MCF 10A (cell line): ENCODE data around the gene GRHPR. TPM values are rescaled to one million over a fixed set of nuclear protein-coding genes. Genes with fewer than 3 reads are reported as not detected.

ENCODE experiments used
- BruUV-seq: library from RNA; stranded (reverse); fragments of 400-500 nt; replicated peaks from 2 replicates; lab custom pipeline; 2021; lab: Mats Ljungman, UMichigan
- CTCF ChIA-PET: fragments of 300-600 bp; sonication (Branson Sonifier 250); formaldehyde crosslinking; extraction: SDS; loops from one replicate; lab custom pipeline; 2021; ENCODE audit warnings: antibody characterized with exemption, inconsistent platforms; lab: Yijun Ruan, JAX
- POLR2A ChIA-PET: fragments of 300-600, 350-650 bp; sonication (Branson Sonifier 250); formaldehyde crosslinking; extraction: SDS; loops from one replicate; lab custom pipeline; 2020; ENCODE audit warnings: antibody characterized with exemption, inconsistent platforms; lab: Yijun Ruan, JAX
- DNase-seq: peaks from one replicate; pipeline ENCODE4 v3.0.0-alpha.2; 2018; ENCODE audit not compliant: unreplicated experiment
- H3K27ac Mint-ChIP-seq: one replicate; pipeline ENCODE4 v1.8.0; 2022; ENCODE audit warnings: mild to moderate bottlenecking, low read depth, mixed read lengths; ENCODE audit not compliant: unreplicated experiment
- H3K27me3 Mint-ChIP-seq: one replicate; pipeline ENCODE4 v1.8.0; 2022; ENCODE audit warnings: mixed read lengths; ENCODE audit not compliant: insufficient read depth, unreplicated experiment
- H3K36me3 Mint-ChIP-seq: one replicate; pipeline ENCODE4 v1.8.0; 2022; ENCODE audit warnings: mild to moderate bottlenecking, moderate library complexity, mixed read lengths; ENCODE audit not compliant: insufficient read depth, unreplicated experiment
- H3K4me1 Mint-ChIP-seq: one replicate; pipeline ENCODE4 v1.8.0; 2022; ENCODE audit warnings: mixed read lengths; ENCODE audit not compliant: insufficient read depth, unreplicated experiment
- H3K4me3 Mint-ChIP-seq: one replicate; pipeline ENCODE4 v1.8.0; 2022; ENCODE audit warnings: mild to moderate bottlenecking, moderate library complexity, mixed read lengths; ENCODE audit not compliant: unreplicated experiment
- H3K9me3 Mint-ChIP-seq: one replicate; pipeline ENCODE4 v1.8.0; 2022; ENCODE audit warnings: mixed read lengths; ENCODE audit not compliant: unreplicated experiment
- CTCF ChIP-seq: fragments of 200-600 bp; IDR thresholded peaks from one replicate; pipeline ENCODE4 v1.8.0; 2022; ENCODE audit warnings: antibody characterized with exemption, mild to moderate bottlenecking; ENCODE audit not compliant: unreplicated experiment
- intact Hi-C: fragments of 100-400 bp; cut with micrococcal nuclease; formaldehyde crosslinking; loops from 2 replicates; pipeline ENCODE4 v1.14.1; 2022
- total RNA-seq: library from RNA; stranded (reverse); gene quantifications from 2 replicates; pipeline ENCODE4 v1.2.3, GENCODE V29; 2022

The GRHPR gene
- total RNA-seq, 1 experiment from 2014 or later, result 121 TPM

- Mint-ChIP-seq H3K36me3 (no peaks in the 10 kb centered on the region), H3K4me3 (peak overlapping the region; percentile 67), H3K4me1 (peaks cover 37% of the 10 kb centered on the region), H3K27me3 (no peaks in the 10 kb centered on the region), H3K27ac (peak overlapping the region; percentile 94), H3K9me3 (no peaks in the 10 kb centered on the region)
- ChIA-PET POLR2A (interaction anchor here (0.6 to 5.3 kb wide), 11 partner anchors 10 to 1012 kb away, joined by 3 to 37 read pairs (median 4); partner anchors contain the start of genes GRHPR, RNF38, ZBTB5 and ZCCHC7), CTCF (interaction anchor here (0.8 to 3.9 kb wide), 7 partner anchors 18 to 538 kb away, joined by 3 to 24 read pairs (median 3); no protein-coding TSS in a partner anchor)
- no peak for TF ChIP-seq CTCF
- intact Hi-C loops, result loop anchor here (5.0 to 10.0 kb wide), 2 partner anchors 418 to 540 kb away; no protein-coding TSS in a partner anchor
- DNase-seq, result peak; percentile 92
- no TSS peak for BruUV-seq
These were observed 9.9 kb upstream of the GRHPR start for GRCh38 chr9:37412431-37413151.

GRCh38 chr9:37413311-37413710 is 9.2 kb upstream of the GRHPR start:
- POLR2A ChIA-PET, result interaction anchor here (0.6 to 5.3 kb wide), 9 partner anchors 10 to 1013 kb away, joined by 3 to 37 read pairs (median 6); partner anchors contain the start of genes GRHPR, RNF38, ZBTB5 and ZCCHC7
- no peaks in the 10 kb centered on the region for H3K9me3 Mint-ChIP-seq
- peak overlapping the region; percentile 94 for H3K27ac Mint-ChIP-seq
- CTCF ChIA-PET, result interaction anchor here (0.7 to 3.9 kb wide), 6 partner anchors 18 to 539 kb away, joined by 3 to 24 read pairs (median 4); no protein-coding TSS in a partner anchor
- H3K4me3 Mint-ChIP-seq, result peak overlapping the region; percentile 67
- no peaks in the 10 kb centered on the region for H3K36me3 Mint-ChIP-seq
- no peak for TF ChIP-seq CTCF
- peaks cover 42% of the 10 kb centered on the region for H3K4me1 Mint-ChIP-seq
- no peaks in the 10 kb centered on the region for H3K27me3 Mint-ChIP-seq
- intact Hi-C loops, result loop anchor here (5.0 to 10.0 kb wide), 2 partner anchors 419 to 541 kb away; no protein-coding TSS in a partner anchor
- DNase-seq, result peak; percentile 46
- no TSS peak for BruUV-seq

DNA sequence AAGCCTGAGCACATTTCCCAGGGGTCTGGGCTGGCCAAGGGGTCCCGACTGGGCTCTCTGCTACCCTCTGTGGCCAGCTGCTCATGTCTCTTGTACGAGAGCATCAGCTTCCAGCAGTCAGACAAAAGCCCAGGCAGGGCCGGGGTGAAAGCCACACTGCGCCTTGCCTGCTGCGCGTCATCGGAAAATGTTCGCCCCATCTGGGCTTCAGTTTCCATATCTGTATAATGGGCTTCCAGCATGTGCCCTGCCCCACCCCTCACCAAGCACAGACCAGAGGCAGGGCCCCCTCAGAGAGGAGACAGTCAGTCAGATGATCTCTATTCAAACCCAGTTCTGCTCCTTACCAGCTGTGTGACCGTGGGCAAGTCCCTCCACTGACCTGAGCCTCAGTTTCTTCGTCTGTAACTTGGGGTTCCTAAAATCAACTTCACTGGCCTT is 8.0 kb upstream of the GRHPR start:
- intact Hi-C loops, result loop anchor here (5.0 to 10.0 kb wide), 2 partner anchors 420 to 542 kb away; no protein-coding TSS in a partner anchor
- Mint-ChIP-seq H3K4me1 (peaks cover 51% of the 10 kb centered on the region), H3K4me3 (no peak overlapping the region), H3K9me3 (no peaks in the 10 kb centered on the region), H3K36me3 (no peaks in the 10 kb centered on the region), H3K27me3 (no peaks in the 10 kb centered on the region), H3K27ac (peak overlapping the region; percentile 80)
- BruUV-seq, result no TSS peak
- DNase-seq, result no peak
- no peak for TF ChIP-seq CTCF
- ChIA-PET CTCF (interaction anchor here (0.6 to 2.3 kb wide), 14 partner anchors 9 to 665 kb away, joined by 3 to 26 read pairs (median 3); no protein-coding TSS in a partner anchor), POLR2A (interaction anchor here (0.6 to 5.3 kb wide), 8 partner anchors 8 to 440 kb away, joined by 3 to 37 read pairs (median 6); partner anchors contain the start of genes GRHPR, POLR1E, TOMM5 and ZBTB5)
